T-helper 2 cell treated with Interferon-gamma antibody and Interleukin-4, amounts not matched to agents 100 ng/mL and 5 ng/mL, for 36 hours (primary cell): ENCODE results near the gene DRD1. TPM values are rescaled to one million over a fixed set of nuclear protein-coding genes. Genes with fewer than 3 reads are reported as not detected.

Experiments used
- intact Hi-C: fragments of 100-400 bp; cut with micrococcal nuclease; formaldehyde crosslinking; loops from one replicate; pipeline ENCODE4 v1.15.1; 2023
- total RNA-seq: library from RNA; stranded (reverse); gene quantifications from 2 replicates; pipeline ENCODE4 v1.2.3, GENCODE V29; 2022

DRD1 gene
- not detected in 2 replicates for total RNA-seq

- intact Hi-C loops: loop anchor here (1.0 kb wide), 1 partner anchor 493 kb away; no protein-coding TSS in a partner anchor
Observed at GRCh38 chr5:175444060-175444904, at the start of gene DRD1. Gene DRD1 (minus strand): TSS chr5:175444182. CDS start chr5:175443099, 1,083 bp downstream.

- intact Hi-C loops: no loop called here
Observed at GRCh38 chr5:175493726-175494125, 49.7 kb upstream of the DRD1 start.

DNA sequence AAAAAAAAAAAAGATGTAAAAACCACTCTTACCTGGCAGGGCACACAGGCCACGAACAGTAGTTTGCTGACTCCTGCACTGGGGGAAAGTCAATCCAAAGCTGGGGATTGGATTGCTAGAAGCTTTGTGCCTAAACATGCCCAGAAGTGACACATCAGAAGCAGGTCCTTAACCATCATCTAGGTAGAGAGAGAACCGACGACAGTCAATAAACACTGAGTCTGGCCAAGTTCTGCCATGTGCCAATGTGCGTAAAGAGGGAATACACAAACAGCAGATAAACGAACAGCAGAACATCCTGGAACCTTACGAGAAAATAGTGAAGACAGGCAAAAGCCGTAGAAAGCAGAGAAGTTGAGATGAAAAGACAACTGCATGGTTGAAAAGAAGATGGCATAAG lies 49.3 kb upstream of the DRD1 start:
- intact Hi-C loops: no loop called here

DNA sequence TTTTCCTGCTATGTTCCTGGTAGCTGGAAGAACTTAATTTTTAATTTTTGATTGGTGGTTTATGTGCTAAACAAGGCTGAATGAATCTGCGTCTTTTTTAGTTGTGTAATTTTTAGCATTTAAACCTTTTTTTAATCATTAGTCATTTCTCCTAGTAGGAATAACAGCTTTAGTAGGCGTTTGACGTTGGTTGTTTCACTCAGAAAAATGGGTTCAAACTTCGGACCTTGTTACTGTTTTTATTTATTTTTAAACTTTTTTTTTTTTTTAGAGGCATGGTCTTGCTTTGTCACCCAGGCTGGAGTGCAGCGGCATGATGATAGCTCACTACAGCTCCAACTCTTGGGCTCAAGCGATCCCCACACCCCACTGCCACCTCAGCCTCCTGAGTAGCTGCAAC lies 47.2 kb upstream of the DRD1 start:
- intact Hi-C loops: no loop called here

GRCh38 chr5:175489693-175490443 lies 45.9 kb upstream of the DRD1 start:
- intact Hi-C loops: no loop called here

DNA sequence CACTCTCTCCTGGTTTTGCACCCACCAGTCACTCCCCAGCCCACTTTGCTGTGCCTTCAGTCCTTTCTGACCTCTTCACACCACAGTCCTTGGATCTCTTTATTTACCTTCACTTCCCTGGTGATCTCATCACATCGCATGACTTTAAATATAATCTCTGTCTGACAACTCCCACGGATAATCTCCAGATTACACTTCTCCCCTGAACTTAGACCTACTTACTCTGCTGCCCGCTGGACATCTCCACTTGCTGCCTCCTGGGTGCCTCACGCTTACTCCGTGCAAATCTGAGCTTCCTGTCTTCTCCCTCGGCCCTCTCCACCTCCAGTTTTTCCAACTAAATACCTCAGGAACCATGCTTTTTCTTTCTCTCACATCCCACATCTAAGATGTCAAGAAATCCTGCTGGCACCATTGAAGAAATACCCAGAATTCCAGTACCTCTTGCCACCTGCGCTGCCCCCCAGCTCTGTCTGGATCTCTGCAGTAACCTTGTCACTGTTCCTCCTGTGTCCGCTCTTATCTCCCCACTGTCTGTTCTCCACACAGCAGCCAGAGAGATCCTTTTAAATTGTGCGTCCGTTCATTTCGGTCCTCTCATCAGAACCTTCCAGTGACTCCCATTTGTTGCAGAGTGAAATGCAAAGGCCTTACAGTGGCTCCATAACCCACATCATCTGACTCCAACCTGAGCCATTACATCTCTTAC lies 43.7 kb upstream of the DRD1 start:
- intact Hi-C loops: no loop called here

DNA sequence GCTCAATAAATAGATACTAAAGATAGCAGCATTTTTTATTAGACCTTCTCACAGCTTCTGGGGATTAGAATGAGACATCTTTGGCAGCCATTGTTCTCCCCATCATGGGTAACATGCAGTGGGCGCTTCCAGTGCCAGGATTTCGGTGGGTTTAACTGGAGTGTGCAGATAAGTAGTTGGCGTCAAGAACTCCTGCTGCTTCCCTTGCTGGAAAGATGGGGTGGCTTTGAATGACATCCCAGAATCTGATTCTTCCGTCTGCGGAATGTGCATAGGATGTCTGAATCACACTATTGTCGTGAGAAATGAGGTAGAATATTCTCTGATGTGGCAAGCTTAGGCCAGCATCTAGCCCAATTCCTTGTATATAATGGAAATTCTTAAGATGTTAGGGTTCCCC lies 41.6 kb upstream of the DRD1 start:
- intact Hi-C loops: no loop called here

- intact Hi-C loops: no loop called here
Observed at GRCh38 chr5:175484829-175485228, 40.8 kb upstream of the DRD1 start.

GRCh38 chr5:175484322-175484721 lies 40.3 kb upstream of the DRD1 start:
- intact Hi-C loops: no loop called here

DNA sequence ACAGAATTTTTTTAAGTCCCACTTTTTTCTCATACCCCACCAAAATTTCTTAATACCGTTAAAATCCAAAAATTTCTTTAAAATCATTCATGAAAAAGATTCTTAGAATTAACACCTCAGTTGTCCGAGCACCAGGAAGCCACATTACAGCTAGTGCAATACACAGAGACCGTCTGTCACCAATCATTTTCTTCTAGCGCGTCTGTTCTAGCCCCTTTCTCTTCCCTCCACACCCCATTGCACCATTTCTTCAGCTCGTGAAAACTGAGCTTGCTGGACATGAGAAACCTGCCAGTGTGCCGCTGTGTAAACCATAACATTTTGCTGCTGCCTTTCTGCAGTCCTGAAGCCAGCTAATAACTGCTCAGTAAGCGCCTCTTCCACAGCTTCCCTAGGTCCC lies 39.4 kb upstream of the DRD1 start:
- intact Hi-C loops: no loop called here

- intact Hi-C loops: loop anchor here (2.0 kb wide), 1 partner anchor 173 kb away; no protein-coding TSS in a partner anchor
Observed at GRCh38 chr5:175479125-175479881, 35.3 kb upstream of the DRD1 start.

DNA sequence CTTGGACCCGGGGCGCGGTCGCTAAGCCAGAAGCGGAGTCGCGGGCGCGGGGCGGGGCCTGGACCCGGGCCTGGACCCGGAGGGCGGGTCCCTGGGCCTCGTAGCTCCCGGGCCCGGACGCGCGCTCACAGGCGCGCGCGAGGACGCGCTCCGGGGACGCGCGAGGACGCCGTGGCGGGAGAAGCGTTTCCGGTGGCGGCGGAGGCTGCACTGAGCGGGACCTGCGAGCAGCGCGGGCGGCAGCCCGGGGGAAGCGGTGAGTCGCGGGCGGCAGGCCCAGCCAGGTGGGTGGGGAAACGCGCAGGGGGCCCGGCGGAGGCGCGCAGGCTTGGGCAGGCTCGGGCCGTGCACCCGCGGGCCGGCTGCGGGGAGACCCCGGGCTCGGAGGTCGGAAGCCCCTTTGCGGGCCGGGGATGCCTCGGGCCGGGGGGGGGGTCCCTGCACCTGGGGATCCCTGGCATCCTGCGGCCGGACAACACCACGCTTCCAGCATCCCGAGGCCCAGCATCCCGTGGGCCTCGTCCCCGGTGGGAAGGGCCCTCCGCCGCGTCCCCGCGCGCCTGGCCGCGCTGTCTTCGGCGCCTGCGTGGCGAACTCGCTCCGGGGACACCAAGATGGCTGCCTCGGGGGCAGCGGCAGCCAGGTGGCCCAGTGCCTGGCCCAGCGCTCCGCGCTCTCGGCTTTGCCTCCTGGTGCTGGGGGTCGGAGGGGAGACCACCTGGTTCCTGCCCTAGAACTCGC lies 34.6 kb upstream of the DRD1 start, which contains the start of gene SFXN1:
Gene SFXN1, plus strand, starts transcription at position 177 of the 741 bp plus-strand sequence. CDS start 13,544 bp downstream, outside the sequence.
- intact Hi-C loops: loop anchor here (1.0 to 2.0 kb wide), 3 partner anchors 14 to 174 kb away; no protein-coding TSS in a partner anchor

DNA sequence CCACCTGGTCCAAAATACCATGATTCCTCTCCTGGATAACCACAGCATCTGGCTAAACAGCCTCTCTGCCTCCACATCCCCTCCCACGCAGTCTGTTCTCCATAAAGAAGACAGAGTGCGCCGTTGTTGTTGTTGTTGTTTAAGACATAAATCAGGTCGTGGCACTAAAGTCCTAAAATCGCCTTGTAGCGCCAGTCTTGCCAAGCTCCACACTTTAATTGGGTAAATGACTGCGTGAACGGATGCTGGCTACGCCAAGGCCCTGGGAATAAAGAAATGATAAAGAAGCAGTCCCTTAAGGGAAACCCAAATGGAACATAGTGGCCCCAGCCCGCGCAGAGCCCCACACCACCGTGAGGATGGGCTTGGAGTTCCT lies 34.0 kb upstream of the DRD1 start:
- intact Hi-C loops: loop anchor here (1.0 to 2.0 kb wide), 3 partner anchors 14 to 175 kb away; no protein-coding TSS in a partner anchor

- intact Hi-C loops: no loop called here
Observed at GRCh38 chr5:175477440-175477839, 33.5 kb upstream of the DRD1 start.

GRCh38 chr5:175475248-175475647 lies 31.3 kb upstream of the DRD1 start:
- intact Hi-C loops: no loop called here

- intact Hi-C loops: no loop called here
Observed at GRCh38 chr5:175472378-175472777, 28.4 kb upstream of the DRD1 start.

DNA sequence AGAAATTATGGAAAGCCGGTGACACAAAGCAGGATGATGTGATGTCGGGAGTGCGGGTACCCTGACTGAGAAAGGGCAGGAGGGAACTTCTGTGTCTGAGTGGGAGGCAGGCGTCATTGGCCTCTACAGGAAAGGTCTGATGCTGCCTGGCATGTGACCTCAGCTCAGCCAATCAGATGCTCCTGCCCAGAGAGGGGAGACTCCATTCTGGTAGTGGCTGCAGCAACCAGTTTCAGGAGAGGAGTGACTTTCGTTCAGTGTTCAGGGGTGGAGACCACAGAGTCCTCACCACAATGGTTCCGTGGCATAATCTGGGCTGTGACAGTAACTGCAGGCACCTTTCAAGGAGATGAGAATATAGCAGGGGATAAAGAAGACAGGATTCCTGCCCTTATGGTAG lies 27.6 kb upstream of the DRD1 start:
- intact Hi-C loops: no loop called here

- intact Hi-C loops: no loop called here
Observed at GRCh38 chr5:175471196-175471595, 27.2 kb upstream of the DRD1 start.

- intact Hi-C loops: no loop called here
Observed at GRCh38 chr5:175470781-175471180, 26.8 kb upstream of the DRD1 start.

- intact Hi-C loops: no loop called here
Observed at GRCh38 chr5:175469916-175470315, 25.9 kb upstream of the DRD1 start.
